Spleen (tissue), 11 donors: Measurements from ENCODE around the gene HOXA7. TPM values are rescaled to one million over a fixed set of nuclear protein-coding genes. Genes with fewer than 3 reads are reported as not detected.

Experiments
- DNase-seq: peaks from one replicate; pipeline ENCODE4 v3.0.0-alpha.2; 2020
- H3K27ac ChIP-seq, 8 donors: fragments of 200-600 bp; sonication (generic) in 7 of 8; 1 replicate in 4 of 8; 2 replicates in 4 of 8; pipeline versions ENCODE4 v1.5.0 to v1.8.0; 2016 to 2021; ENCODE audit warnings: inconsistent platforms in 4 of 8, mild to moderate bottlenecking in 4 of 8, moderate library complexity in 1 of 8
- H3K27me3 ChIP-seq, 7 donors: fragments of 200-600 bp; sonication (generic) in 6 of 7; replicated peaks in 1 of 7; 1 replicate in 4 of 7; 2 replicates in 3 of 7; pipeline versions ENCODE4 v1.5.0 to v1.8.0; 2016 to 2021; ENCODE audit warnings: inconsistent platforms in 3 of 7, mild to moderate bottlenecking in 1 of 7
- H3K36me3 ChIP-seq, 6 donors: fragments of 200-600 bp; sonication (generic) in 5 of 6; 1 replicate in 4 of 6; 2 replicates in 2 of 6; pipeline versions ENCODE4 v1.5.0 to v1.8.0; 2016 to 2021; ENCODE audit warnings: inconsistent platforms in 2 of 6
- H3K4me1 ChIP-seq, 6 donors: fragments of 200-600 bp; sonication (generic) in 5 of 6; 1 replicate in 3 of 6; 2 replicates in 3 of 6; pipeline versions ENCODE4 v1.5.0 to v1.8.0; 2016 to 2021; ENCODE audit warnings: inconsistent platforms in 3 of 6
- H3K4me3 ChIP-seq, 8 donors: fragments of 200-600 bp; sonication (generic) in 7 of 8; 1 replicate in 4 of 8; 2 replicates in 4 of 8; pipeline versions ENCODE4 v1.5.0 to v1.8.0; 2016 to 2021; ENCODE audit warnings: inconsistent platforms in 4 of 8, mild to moderate bottlenecking in 4 of 8, moderate library complexity in 2 of 8
- H3K9me3 ChIP-seq, 8 donors: fragments of 200-600 bp; sonication (generic) in 7 of 8; 1 replicate in 4 of 8; 2 replicates in 4 of 8; pipeline versions ENCODE4 v1.5.0 to v1.8.0; 2016 to 2021; ENCODE audit warnings: inconsistent platforms in 4 of 8
- CTCF ChIP-seq, 11 experiments: fragments of 200-600 bp in 7 of 11; fragments of 450-650 bp in 4 of 11; sonication (generic) in 4 of 11; IDR thresholded peaks in 8 of 11; conservative IDR thresholded peaks in 3 of 11; 1 replicate in 7 of 11; 2 replicates in 4 of 11; pipeline versions ENCODE4 v1.4.0 to v1.8.0; 2016 to 2021; ENCODE audit warnings: antibody characterized with exemption in 11 of 11, inconsistent platforms in 4 of 11, mild to moderate bottlenecking in 1 of 11
- POLR2A ChIP-seq, 3 donors: fragments of 450-650 bp; IDR thresholded peaks; one replicate each; pipeline ENCODE4 v1.5.1; 2017; ENCODE audit warnings: antibody characterized with exemption in 3 of 3, mild to moderate bottlenecking in 1 of 3
- POLR2AphosphoS5 ChIP-seq, 3 donors: sonication (generic); formaldehyde crosslinking; IDR thresholded peaks; one replicate each; pipeline ENCODE4 v1.5.1; 2017; ENCODE audit warnings: antibody characterized with exemption in 3 of 3
- WGBS, 5 donors: extraction: QIAGEN DNeasy Blood & Tissue Kit in 3 of 5; methylation state at CpG; one replicate each; pipeline versions ENCODE4 v1.1.5 to v1.1.7; 2013 to 2018; 5-methylcytosine and 5-hydroxymethylcytosine counted together
- intact Hi-C: fragments of 100-400 bp; cut with DNase I; formaldehyde crosslinking; loops from one replicate; pipeline ENCODE4 v1.15.0; 2023; ENCODE audit warnings: low total_unique reads
- polyA plus RNA-seq, 3 donors: library from polyadenylated mRNA; stranded (reverse); fragments of 200-250 nt; gene quantifications; one replicate each; pipeline ENCODE4 v1.2.1, GENCODE V29; 2013
- total RNA-seq, 7 donors: library from RNA; depleted of rRNA in 3 of 7; stranded (reverse); fragments of >200 nt in 3 of 7; fragmentation: NEBNext Ultra II Directional in 4 of 7; extraction: Animal tissue kit (Norgen Biotek cat#: 25700) in 4 of 7; gene quantifications; one replicate each; pipeline versions ENCODE4 v1.1.0 to v1.2.1, GENCODE V29; 2016 to 2021
- donor health status: healthy with polysubstance abuse.
- donor health status: DM: no; HTN: no; CAD: no; lungs with moderate emphysema.
- donor health status: DM: no; HTN: no; CAD: no.
- donor health status: Bipolar disorder and iron deficiency.
- donor health status: healthy.
- donor health status: DM: no; HTN: no; CAD: no.
- donor health status: DM: yes; HTN: yes; CAD: no.

The HOXA7 gene
- total and polyA plus RNA-seq, 10 donors, result 0.55 to 8.0 (median 2.4) TPM

GRCh38 chr7:27130540-27131389 is 25.7 kb downstream of the HOXA7 start, which contains the start of gene HOXA4:
Gene HOXA4, minus strand, starts transcription at chr7:27130757. Its CDS starts 24 bp downstream, at chr7:27130733.
- Histone ChIP-seq H3K4me3 (peak within 1 kb of the TSS; percentile 48 to 87 (median 58)), H3K27me3 (peaks cover 0 to 20% (median 0%) of the 10 kb centered on the region in 7 donors), H3K9me3 (no peaks in the 10 kb centered on the region), H3K4me1 (peaks cover 0 to 39% (median 16%) of the 10 kb centered on the region in 6 donors), H3K27ac (peak within 1 kb of the TSS; percentile 78 to 94 (median 91)), H3K36me3 (no peaks in the 10 kb centered on the region)
- peak; percentile 91 for DNase-seq
- TF ChIP-seq POLR2A (IDR thresholded peaks at IDR 0.05), result peak in 1 of 3 donors; percentile 70
- TF ChIP-seq CTCF (IDR thresholded peaks at IDR 0.05 in 8 of 11, conservative IDR thresholded peaks at IDR 0.05 in 3 of 11), result no peak
- peak; percentile 90 to 94 (median 91) for TF ChIP-seq POLR2AphosphoS5 (IDR thresholded peaks at IDR 0.05)
- 17 to 58% (median 22%) methylated on average over 55 to 67 of the region's 67 CpGs for WGBS, 5 donors
- intact Hi-C loops, result no loop called here

GRCh38 chr7:27129729-27130539 is 26.5 kb downstream of the HOXA7 start:
- intact Hi-C loops, result no loop called here
- WGBS, 5 donors, result 41 to 69% (median 48%) methylated on average over 31 to 72 of the region's 72 CpGs
- no peak for TF ChIP-seq POLR2A (IDR thresholded peaks at IDR 0.05)
- TF ChIP-seq CTCF (IDR thresholded peaks at IDR 0.05 in 8 of 11, conservative IDR thresholded peaks at IDR 0.05 in 3 of 11), result peak in 3 of 11 experiments; percentile 11 to 24 (median 23)
- TF ChIP-seq POLR2AphosphoS5 (IDR thresholded peaks at IDR 0.05), result peak in 2 of 3 donors; percentile 34 to 43
- peaks cover 0 to 14% (median 0%) of the 10 kb centered on the region in 7 donors for H3K27me3 ChIP-seq
- DNase-seq, result no peak
- H3K36me3 ChIP-seq, result no peaks in the 10 kb centered on the region
- peak overlapping the region; percentile 48 to 87 (median 58) for H3K4me3 ChIP-seq
- no peaks in the 10 kb centered on the region for H3K9me3 ChIP-seq
- H3K27ac ChIP-seq, result peak overlapping the region; percentile 78 to 94 (median 91)
- peaks cover 0 to 31% (median 12%) of the 10 kb centered on the region in 6 donors for H3K4me1 ChIP-seq

- H3K36me3 ChIP-seq, result no peaks in the 10 kb centered on the region
- no peaks in the 10 kb centered on the region for H3K9me3 ChIP-seq
- peaks cover 0 to 14% (median 0%) of the 10 kb centered on the region in 7 donors for H3K27me3 ChIP-seq
- no peak for TF ChIP-seq CTCF (IDR thresholded peaks at IDR 0.05 in 8 of 11, conservative IDR thresholded peaks at IDR 0.05 in 3 of 11)
- no peak for TF ChIP-seq POLR2AphosphoS5 (IDR thresholded peaks at IDR 0.05)
- TF ChIP-seq POLR2A (IDR thresholded peaks at IDR 0.05), result no peak
- H3K4me3 ChIP-seq, result peak overlapping the region; percentile 12 to 87 (median 58)
- peak overlapping the region in 5 of 8 donors; percentile 86 to 94 (median 91) for H3K27ac ChIP-seq
- WGBS, 5 donors, result 70 to 82% (median 78%) methylated on average over 28 of the region's 28 CpGs
- intact Hi-C loops, result no loop called here
- no peak for DNase-seq
- H3K4me1 ChIP-seq, result peaks cover 0 to 22% (median 6%) of the 10 kb centered on the region in 6 donors
These were observed 27.4 kb downstream of the HOXA7 start for GRCh38 chr7:27128776-27129728.
